H9 (cell line): ENCODE results near the gene C11orf91. TPM values are rescaled to one million over a fixed set of nuclear protein-coding genes. Genes with fewer than 3 reads are reported as not detected.

Experiments used
- DNase-seq: peaks from one replicate; pipeline ENCODE4 v3.0.0-alpha.2; 2017
- H2AFZ ChIP-seq: one replicate; pipeline ENCODE4 v1.6.1; 2013; ENCODE audit warnings: mild to moderate bottlenecking, low read length, control low read depth, moderate library complexity
- H2AK5ac ChIP-seq: 2 replicates; pipeline ENCODE4 v1.6.1; 2013; ENCODE audit warnings: low read length, control low read depth, mixed read lengths; ENCODE audit not compliant: insufficient read length
- H2BK120ac ChIP-seq: one replicate; pipeline ENCODE4 v1.6.1; 2013; ENCODE audit warnings: low read depth, mild to moderate bottlenecking, low read length, control low read depth, inconsistent platforms; ENCODE audit not compliant: poor library complexity, severe bottlenecking
- H2BK12ac ChIP-seq: 2 replicates; pipeline ENCODE4 v1.6.1; 2013; ENCODE audit warnings: low read length, control low read depth, mixed read lengths, low read depth; ENCODE audit not compliant: insufficient read length
- H2BK15ac ChIP-seq: 2 replicates; pipeline ENCODE4 v1.6.1; 2013; ENCODE audit warnings: low read depth, low read length, control low read depth
- H2BK20ac ChIP-seq: one replicate; pipeline ENCODE4 v1.6.1; 2013; ENCODE audit warnings: low read depth, mild to moderate bottlenecking, low read length, control low read depth, inconsistent platforms; ENCODE audit not compliant: poor library complexity, severe bottlenecking
- H2BK5ac ChIP-seq: 2 replicates; pipeline ENCODE4 v1.6.1; 2013; ENCODE audit warnings: low read length, control low read depth, mixed read lengths; ENCODE audit not compliant: insufficient read length
- H3K14ac ChIP-seq: 2 replicates; pipeline ENCODE4 v1.6.1; 2013; ENCODE audit warnings: low read length, control low read depth; ENCODE audit not compliant: insufficient read depth
- H3K18ac ChIP-seq: 2 replicates; pipeline ENCODE4 v1.6.1; 2013; ENCODE audit warnings: low read depth, mild to moderate bottlenecking, mixed read lengths, low read length, control low read depth; ENCODE audit not compliant: insufficient read length
- H3K23ac ChIP-seq: 2 replicates; pipeline ENCODE4 v1.6.1; 2013; ENCODE audit warnings: low read length, control low read depth, mixed read lengths, low read depth; ENCODE audit not compliant: insufficient read length
- H3K23me2 ChIP-seq: 2 replicates; pipeline ENCODE4 v1.6.1; 2013; ENCODE audit warnings: low read depth, mild to moderate bottlenecking, mixed read lengths, low read length, control low read depth; ENCODE audit not compliant: insufficient read length, poor library complexity, severe bottlenecking
- H3K27ac ChIP-seq: 2 replicates; pipeline ENCODE4 v1.5.1; 2013; ENCODE audit warnings: low read length, control low read depth, mixed read lengths, low read depth; ENCODE audit not compliant: insufficient read length
- H3K27me3 ChIP-seq: 2 replicates; pipeline ENCODE4 v1.6.1; 2013; ENCODE audit warnings: low read length, control low read depth, inconsistent platforms; ENCODE audit not compliant: insufficient read depth
- H3K4ac ChIP-seq: 2 replicates; pipeline ENCODE4 v1.6.1; 2013; ENCODE audit warnings: low read depth, mild to moderate bottlenecking, control low read depth, inconsistent platforms, low read length, moderate library complexity
- H3K4me1 ChIP-seq: 2 replicates; pipeline ENCODE4 v1.6.1; 2013; ENCODE audit warnings: low read length, control low read depth, inconsistent platforms; ENCODE audit not compliant: insufficient read depth
- H3K4me2 ChIP-seq: 2 replicates; pipeline ENCODE4 v1.6.1; 2013; ENCODE audit warnings: low read length, control low read depth, mixed read lengths; ENCODE audit not compliant: insufficient read length, insufficient read depth
- H3K56ac ChIP-seq: 2 replicates; pipeline ENCODE4 v1.6.1; 2013; ENCODE audit warnings: low read depth, mild to moderate bottlenecking, mixed read lengths, low read length, control low read depth; ENCODE audit not compliant: insufficient read length
- H3K79me1 ChIP-seq: 2 replicates; pipeline ENCODE4 v1.6.1; 2013; ENCODE audit warnings: low read depth, mild to moderate bottlenecking, moderate library complexity, low read length, control low read depth, inconsistent platforms; ENCODE audit not compliant: insufficient read depth, poor library complexity, severe bottlenecking
- H3K79me2 ChIP-seq: 2 replicates; pipeline ENCODE4 v1.6.1; 2013; ENCODE audit warnings: low read length, control low read depth, inconsistent platforms; ENCODE audit not compliant: insufficient read depth
- H3K9ac ChIP-seq: 2 replicates; pipeline ENCODE4 v1.6.1; 2013; ENCODE audit warnings: low read length, control low read depth, mixed read lengths; ENCODE audit not compliant: insufficient read length; ENCODE audit errors: extremely low read depth
- H3K9me3 ChIP-seq: one replicate; pipeline ENCODE4 v1.6.1; 2013; ENCODE audit warnings: low read depth, low read length, inconsistent platforms; ENCODE audit not compliant: control insufficient read depth
- H3T11ph ChIP-seq: one replicate; pipeline ENCODE4 v1.6.1; 2013; ENCODE audit warnings: mild to moderate bottlenecking, low read length, control low read depth, inconsistent platforms
- H4K20me1 ChIP-seq: one replicate; pipeline ENCODE4 v1.6.1; 2013; ENCODE audit not compliant: control insufficient read depth, insufficient read length, insufficient read depth
- H4K5ac ChIP-seq: 2 replicates; pipeline ENCODE4 v1.6.1; 2013; ENCODE audit warnings: low read depth, mild to moderate bottlenecking, mixed read lengths, low read length, control low read depth; ENCODE audit not compliant: insufficient read length
- H4K8ac ChIP-seq: replicated peaks from 2 replicates; pipeline ENCODE4 v1.6.1; 2013; ENCODE audit warnings: low read length, control low read depth, mixed read lengths, low read depth; ENCODE audit not compliant: insufficient read length
- H4K91ac ChIP-seq: 2 replicates; pipeline ENCODE4 v1.6.1; 2013; ENCODE audit warnings: low read depth, mild to moderate bottlenecking, moderate library complexity, mixed read lengths, low read length, control low read depth; ENCODE audit not compliant: insufficient read length
- H3K27ac Mint-ChIP-seq, 3 experiments: 2 replicates in 2 of 3; 3 replicates in 1 of 3; pipeline ENCODE4 v1.8.0; 2020 to 2021; ENCODE audit warnings: mixed read lengths in 3 of 3, mild to moderate bottlenecking in 1 of 3, moderate library complexity in 1 of 3
- H3K27me3 Mint-ChIP-seq: 2 replicates; pipeline ENCODE4 v1.8.0; 2021; ENCODE audit warnings: low read depth, mild to moderate bottlenecking, moderate library complexity, mixed read lengths
- H3K36me3 Mint-ChIP-seq, 3 experiments: 2 replicates in 2 of 3; 3 replicates in 1 of 3; pipeline ENCODE4 v1.8.0; 2020 to 2021; ENCODE audit warnings: low read depth in 3 of 3, mixed read lengths in 3 of 3; ENCODE audit not compliant: insufficient read depth in 1 of 3
- H3K4me1 Mint-ChIP-seq, 2 experiments: 2 replicates each; pipeline ENCODE4 v1.8.0; 2020; ENCODE audit warnings: mixed read lengths in 2 of 2
- H3K4me3 Mint-ChIP-seq, 2 experiments: 2 replicates in 1 of 2; 3 replicates in 1 of 2; pipeline ENCODE4 v1.8.0; 2020 to 2021; ENCODE audit warnings: mild to moderate bottlenecking in 2 of 2, mixed read lengths in 2 of 2, moderate library complexity in 1 of 2
- H3K9me3 Mint-ChIP-seq, 2 experiments: 2 replicates in 1 of 2; 3 replicates in 1 of 2; pipeline ENCODE4 v1.8.0; 2020; ENCODE audit warnings: mild to moderate bottlenecking in 2 of 2, mixed read lengths in 2 of 2, moderate library complexity in 1 of 2
- WGBS: extraction: QIAGEN DNeasy Blood & Tissue Kit; methylation state at CpG from one replicate; pipeline ENCODE4 v1.1.7; 2013; ENCODE audit warnings: missing lambda C conversion rate, low lambda C conversion rate, mixed read lengths; ENCODE audit not compliant: insufficient read length; ENCODE audit errors: extremely low coverage; 5-methylcytosine and 5-hydroxymethylcytosine counted together
- total RNA-seq: library from RNA; stranded (reverse); gene quantifications from 2 replicates; pipeline ENCODE4 v1.2.1, GENCODE V29; 2021
- TF ChIP-seq, protein P1 (sequence below): fragments of 200-600 bp; sonication (generic); conservative IDR thresholded peaks from 3 replicates; pipeline ENCODE4 v1.8.0; 2021; ENCODE audit warnings: antibody characterized with exemption, mild to moderate bottlenecking

The C11orf91 gene
- total RNA-seq, 1 experiment from 2014 or later = not detected

DNA sequence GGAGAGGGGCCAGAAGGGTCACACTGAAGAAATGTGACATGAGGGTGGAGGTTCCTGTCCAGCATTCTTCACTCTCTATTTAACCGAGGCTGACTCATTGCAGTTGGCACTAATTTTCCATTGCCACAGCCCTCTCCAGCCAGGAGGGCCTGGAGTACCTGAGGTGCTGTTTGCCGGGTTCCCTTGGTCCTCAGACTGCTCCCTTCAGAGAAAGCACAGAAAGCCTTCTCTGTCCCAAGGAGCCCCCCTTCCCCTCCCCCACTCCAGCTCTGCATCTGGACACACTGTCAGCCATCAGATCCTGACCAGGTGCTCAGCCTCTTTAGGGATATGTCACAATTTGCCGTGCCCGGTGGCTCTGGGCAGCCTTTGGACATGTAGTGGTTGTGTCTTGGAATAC, 3.2 kb upstream of the C11orf91 start:
- Histone ChIP-seq H3T11ph (no peak overlapping the region), H3K9ac (no peak overlapping the region), H3K9me3 (no peaks in the 10 kb centered on the region), H3K27ac (no peak overlapping the region), H3K4ac (no peak overlapping the region), H3K4me1 (peaks cover 4% of the 10 kb centered on the region; the same call in 1 of the 2 replicates), H4K20me1 (no peaks in the 10 kb centered on the region), H3K14ac (no peak overlapping the region), H4K5ac (no peak overlapping the region), H2BK15ac (no peak overlapping the region), H3K56ac (no peak overlapping the region), H2AK5ac (no peak overlapping the region), H3K18ac (no peak overlapping the region), H3K4me2 (no peak overlapping the region), H2BK20ac (no peak overlapping the region), H2AFZ (no peak overlapping the region), H4K91ac (no peak overlapping the region), H4K8ac (no peak overlapping the region), H2BK12ac (no peak overlapping the region), H2BK5ac (no peak overlapping the region), H3K79me1 (no peaks in the 10 kb centered on the region), H3K23me2 (peaks cover 5% of the 10 kb centered on the region), H3K79me2 (0 out of 2 replicates have a peak, but pooled peaks cover 2% of the 10 kb centered on the region), H3K23ac (no peak overlapping the region), H2BK120ac (no peak overlapping the region), H3K27me3 (no peaks in the 10 kb centered on the region)
- no peak for DNase-seq
- no peaks in the 10 kb centered on the region for H3K9me3 Mint-ChIP-seq
- peak overlapping the region in 1 of 3 experiments; percentile 40; a peak in 1 of 7 replicates for H3K27ac Mint-ChIP-seq
- no CpG with 5 or more reads among the region's 4 CpGs for WGBS
- H3K27me3 Mint-ChIP-seq = peaks cover 12% of the 10 kb centered on the region
- peaks cover 2 to 4% (median 4%) of the 10 kb centered on the region in 3 experiments; a peak in 5 of 7 replicates for H3K36me3 Mint-ChIP-seq
- peaks cover 25 to 28% of the 10 kb centered on the region in 2 experiments for H3K4me1 Mint-ChIP-seq
- no peak overlapping the region for H3K4me3 Mint-ChIP-seq
- TF ChIP-seq, protein P1, sequence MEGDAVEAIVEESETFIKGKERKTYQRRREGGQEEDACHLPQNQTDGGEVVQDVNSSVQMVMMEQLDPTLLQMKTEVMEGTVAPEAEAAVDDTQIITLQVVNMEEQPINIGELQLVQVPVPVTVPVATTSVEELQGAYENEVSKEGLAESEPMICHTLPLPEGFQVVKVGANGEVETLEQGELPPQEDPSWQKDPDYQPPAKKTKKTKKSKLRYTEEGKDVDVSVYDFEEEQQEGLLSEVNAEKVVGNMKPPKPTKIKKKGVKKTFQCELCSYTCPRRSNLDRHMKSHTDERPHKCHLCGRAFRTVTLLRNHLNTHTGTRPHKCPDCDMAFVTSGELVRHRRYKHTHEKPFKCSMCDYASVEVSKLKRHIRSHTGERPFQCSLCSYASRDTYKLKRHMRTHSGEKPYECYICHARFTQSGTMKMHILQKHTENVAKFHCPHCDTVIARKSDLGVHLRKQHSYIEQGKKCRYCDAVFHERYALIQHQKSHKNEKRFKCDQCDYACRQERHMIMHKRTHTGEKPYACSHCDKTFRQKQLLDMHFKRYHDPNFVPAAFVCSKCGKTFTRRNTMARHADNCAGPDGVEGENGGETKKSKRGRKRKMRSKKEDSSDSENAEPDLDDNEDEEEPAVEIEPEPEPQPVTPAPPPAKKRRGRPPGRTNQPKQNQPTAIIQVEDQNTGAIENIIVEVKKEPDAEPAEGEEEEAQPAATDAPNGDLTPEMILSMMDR = no peak
